Urinary bladder (tissue), 4 donors: ENCODE results near the gene ASMTL. TPM values are rescaled to one million over a fixed set of nuclear protein-coding genes. Genes with fewer than 3 reads are reported as not detected.
"Not testable (repeated sequence)": the region's sequence is repeated elsewhere in the genome, so short reads cannot be mapped to it uniquely, and the experiment has no call there.

Experiments used
- DNase-seq: peaks from one replicate; pipeline ENCODE4 v3.0.0-alpha.2; 2015; ENCODE audit errors: extremely low spot score
- H3K27ac ChIP-seq: one replicate; pipeline ENCODE4 v1.5.1; 2013; ENCODE audit warnings: low read depth, mild to moderate bottlenecking, moderate library complexity
- H3K36me3 ChIP-seq: one replicate; pipeline ENCODE4 v1.6.1; 2013; ENCODE audit warnings: mild to moderate bottlenecking, moderate library complexity; ENCODE audit not compliant: insufficient read depth
- H3K4me1 ChIP-seq: one replicate; pipeline ENCODE4 v1.6.1; 2013; ENCODE audit warnings: mild to moderate bottlenecking, moderate library complexity; ENCODE audit not compliant: insufficient read depth
- H3K4me3 ChIP-seq: one replicate; pipeline ENCODE4 v1.5.1; 2013; ENCODE audit warnings: low read depth, low read length
- WGBS: extraction: QIAGEN DNeasy Blood & Tissue Kit; methylation state at CpG from one replicate; pipeline ENCODE4 v1.1.7; 2013; 5-methylcytosine and 5-hydroxymethylcytosine counted together
- polyA plus RNA-seq: library from polyadenylated mRNA; stranded (reverse); fragments of 200-250 nt; gene quantifications from one replicate; pipeline ENCODE4 v1.2.3, GENCODE V29; 2013
- total RNA-seq: library from RNA; depleted of rRNA; stranded (reverse); fragments of >200 nt; gene quantifications from one replicate; pipeline ENCODE4 v1.2.3, GENCODE V29; 2014
- donor health status: healthy with polysubstance abuse.
- donor health status: healthy.

Gene ASMTL
- total and polyA plus RNA-seq, 2 donors = 9.1 to 46.2 TPM

DNA sequence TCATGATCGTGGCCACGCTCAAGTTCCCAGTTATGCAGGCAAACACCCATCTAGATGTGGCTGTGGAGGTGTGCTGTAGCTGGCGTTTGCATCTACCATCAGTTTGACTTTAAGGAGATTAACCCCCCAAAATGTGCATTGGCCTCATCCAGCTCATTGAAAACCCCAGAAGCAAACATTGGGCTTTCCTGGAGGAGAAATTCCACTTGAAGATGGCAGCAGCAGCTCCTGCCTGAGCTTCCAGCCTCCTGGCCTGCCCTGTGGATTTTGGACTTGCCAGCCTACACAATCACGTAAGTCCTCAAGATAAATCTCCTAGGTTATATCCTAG, 30.6 kb downstream of the ASMTL start:
- Histone ChIP-seq H3K4me1 (no peaks in the 10 kb centered on the region), H3K36me3 (peaks cover 8% of the 10 kb centered on the region), H3K27ac (no peak overlapping the region), H3K4me3 (no peak overlapping the region)
- DNase-seq = no peak
- WGBS = 98% methylated on average over 4 of the region's 4 CpGs

DNA sequence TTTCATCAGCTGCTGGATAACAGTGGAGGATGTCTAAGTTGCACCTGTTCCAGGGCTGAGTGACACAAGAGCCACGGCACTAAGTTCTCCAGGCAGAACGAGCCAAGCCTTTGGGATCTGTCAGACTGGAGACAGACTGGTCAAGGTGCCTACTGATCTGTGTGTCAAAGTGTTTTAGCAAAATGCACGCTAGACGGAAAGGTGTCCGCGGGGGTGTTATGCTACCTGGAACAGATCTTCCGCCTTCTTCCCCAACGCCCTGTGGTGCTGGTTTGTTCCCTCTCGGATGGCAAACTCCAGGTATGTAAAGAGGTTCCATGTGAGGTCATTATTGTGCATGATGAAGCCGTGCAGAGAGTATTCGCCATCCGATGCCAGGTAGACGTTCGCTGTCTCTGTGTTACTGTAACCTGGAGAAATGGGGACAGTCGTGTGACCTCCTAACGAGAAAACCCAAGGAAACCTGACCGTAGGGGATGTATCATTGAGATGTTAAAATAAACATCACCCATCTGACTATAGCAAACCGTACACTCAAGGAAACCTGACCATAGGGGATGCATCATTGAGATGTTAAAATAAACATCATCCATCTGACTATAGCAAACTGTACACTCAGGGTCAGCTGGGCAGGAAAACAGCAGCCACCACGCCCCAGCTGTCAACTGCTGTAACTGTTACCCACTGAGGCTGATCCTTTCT, 31.1 kb downstream of the ASMTL start:
- peaks cover 8% of the 10 kb centered on the region for H3K36me3 ChIP-seq
- DNase-seq = no peak
- WGBS = 97% methylated on average over 19 of the region's 19 CpGs
- H3K4me3 ChIP-seq = no peak overlapping the region
- no peaks in the 10 kb centered on the region for H3K4me1 ChIP-seq
- no peak overlapping the region for H3K27ac ChIP-seq

DNA sequence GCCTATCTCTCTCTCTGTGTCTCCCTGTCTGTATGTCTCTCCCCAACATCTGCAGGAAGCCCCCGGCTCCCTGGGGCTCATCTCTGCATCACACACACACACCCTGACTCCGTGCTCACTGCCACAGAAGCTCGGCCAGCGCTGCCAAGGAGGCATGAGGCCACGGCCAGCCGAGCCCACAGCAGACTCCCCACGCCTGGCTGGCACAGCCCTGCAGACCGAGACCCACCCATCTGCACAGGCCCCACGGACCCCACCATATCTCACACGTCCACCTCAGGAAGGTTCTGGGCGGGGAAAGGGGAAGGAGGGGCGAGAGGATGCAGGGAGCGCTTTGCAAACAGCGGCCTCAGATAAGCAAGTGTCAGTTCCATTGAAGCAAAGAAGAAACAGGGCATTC, 32.3 kb downstream of the ASMTL start:
- Histone ChIP-seq H3K36me3 (peaks cover 6% of the 10 kb centered on the region), H3K27ac (no peak overlapping the region), H3K4me3 (no peak overlapping the region), H3K4me1 (no peaks in the 10 kb centered on the region)
- 73% methylated on average over 14 of the region's 14 CpGs for WGBS
- no peak for DNase-seq

DNA sequence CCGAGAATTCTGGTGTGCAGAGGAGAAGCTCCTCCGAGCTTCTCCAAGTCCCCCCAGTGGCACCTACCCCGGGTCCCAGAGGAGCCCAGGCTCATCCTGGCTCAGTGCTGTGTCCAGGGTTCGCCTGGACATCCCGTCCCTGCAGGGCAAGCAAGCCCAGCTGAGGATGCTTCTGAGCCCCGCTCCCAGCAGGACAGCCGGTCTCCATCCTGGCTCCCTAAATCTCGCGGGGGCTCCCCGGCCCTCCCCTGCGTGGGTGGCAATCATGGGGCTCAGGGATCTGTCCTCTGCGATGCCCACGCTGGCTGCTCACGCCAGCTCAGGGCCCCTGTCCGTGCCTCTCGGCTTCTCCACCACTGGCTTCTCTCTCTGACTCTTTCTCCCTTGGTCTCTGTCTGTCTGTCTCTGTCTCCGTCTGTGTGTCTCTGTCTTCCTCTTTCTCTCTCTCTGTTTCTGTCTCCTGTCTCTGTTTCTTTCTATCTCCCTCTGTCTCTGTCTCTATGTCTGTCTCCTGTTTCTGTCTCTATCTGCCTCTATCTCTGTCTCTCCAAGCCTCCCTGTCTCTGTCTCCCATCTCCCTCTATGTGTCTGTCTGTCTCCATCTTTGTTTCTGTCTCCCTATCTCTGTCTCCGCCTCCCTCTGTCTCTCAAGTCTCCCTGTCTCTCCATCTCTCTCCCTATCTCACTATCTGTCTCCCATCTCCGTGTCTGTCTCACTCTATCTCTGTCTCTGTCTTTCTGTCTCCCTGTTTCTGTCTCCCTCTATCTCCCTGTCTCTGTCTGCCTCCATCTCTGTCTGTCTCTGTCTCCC, 33.0 kb downstream of the ASMTL start:
- Histone ChIP-seq H3K36me3 (peaks cover 4% of the 10 kb centered on the region), H3K27ac (no peak overlapping the region)
- WGBS = 93% methylated on average over 19 of the region's 19 CpGs

DNA sequence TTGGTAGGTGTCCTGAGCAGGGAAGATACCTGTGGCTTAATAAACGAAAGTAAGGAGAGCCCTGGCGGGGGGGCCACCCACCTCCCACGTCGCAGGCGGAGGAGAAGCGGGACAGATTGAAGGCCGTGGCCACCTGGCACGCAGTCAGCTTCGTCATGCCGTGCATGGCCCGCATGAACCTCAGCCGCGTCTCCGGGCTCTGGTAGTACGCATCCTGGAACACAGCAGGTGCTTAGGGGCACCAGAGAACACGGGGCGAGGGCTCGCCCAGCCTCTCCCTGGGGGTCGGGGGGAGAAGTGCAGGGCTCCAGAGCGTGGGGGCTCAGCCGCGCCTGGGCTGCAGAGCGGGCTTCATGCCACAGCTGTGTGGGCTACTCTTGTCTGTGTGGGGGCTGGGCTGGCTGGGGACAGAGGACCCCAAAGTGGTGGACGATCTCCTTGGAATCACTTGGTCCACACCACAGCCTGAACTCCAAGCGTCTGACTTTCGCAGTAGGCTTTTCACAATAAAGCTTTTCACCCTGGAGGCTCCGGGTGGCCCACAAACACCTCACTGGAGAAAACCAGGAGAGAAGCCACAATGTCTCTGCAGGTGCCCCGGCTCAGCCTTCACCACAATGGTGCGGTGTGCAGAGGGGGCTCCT, 33.7 kb downstream of the ASMTL start:
- Histone ChIP-seq H3K4me1 (no peaks in the 10 kb centered on the region), H3K27ac (no peak overlapping the region), H3K36me3 (peaks cover 4% of the 10 kb centered on the region), H3K4me3 (no peak overlapping the region)
- no peak for DNase-seq
- 94% methylated on average over 29 of the region's 29 CpGs for WGBS

More for the DNA sequence above, 33.0 kb downstream of the ASMTL start:
- no peaks in the 10 kb centered on the region for H3K4me1 ChIP-seq
- no peak for DNase-seq
- no peak overlapping the region for H3K4me3 ChIP-seq

GRCh38 chrX:1417921-1418771, 34.6 kb downstream of the ASMTL start:
- Histone ChIP-seq H3K4me1 (no peaks in the 10 kb centered on the region), H3K4me3 (no peak overlapping the region), H3K36me3 (peaks cover 6% of the 10 kb centered on the region), H3K27ac (no peak overlapping the region)
- WGBS = 93% methylated on average over 20 of the region's 20 CpGs
- DNase-seq = no peak

DNA sequence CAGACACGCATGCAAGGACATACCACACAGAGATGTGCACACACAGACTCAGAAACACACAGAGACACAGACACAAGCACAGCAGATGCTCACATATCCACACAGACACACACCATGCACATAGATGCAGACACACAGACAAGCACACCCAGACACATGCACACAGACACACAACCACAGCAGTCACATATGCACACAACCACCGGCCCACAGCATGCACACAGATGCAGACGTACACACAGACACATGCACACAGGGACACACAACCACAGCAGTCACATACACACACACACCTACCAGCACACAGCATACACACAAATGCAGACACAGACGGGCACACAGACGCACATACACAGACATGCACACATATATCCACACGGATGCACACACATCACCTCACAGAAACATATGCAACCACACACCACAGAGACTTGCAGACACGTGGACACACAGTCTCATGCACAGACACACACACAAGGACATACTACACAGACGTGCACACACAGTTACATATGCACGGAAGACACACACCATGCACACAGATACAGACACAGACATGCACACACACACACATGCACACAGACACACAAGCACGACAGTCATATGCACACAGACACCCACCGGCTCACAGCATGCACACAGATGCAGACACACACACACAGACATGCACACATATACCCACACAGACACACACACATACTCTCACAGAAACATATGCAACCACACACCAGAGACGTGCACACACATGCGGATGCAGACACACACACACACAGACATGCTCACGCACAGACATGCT, 35.5 kb downstream of the ASMTL start:
- Histone ChIP-seq H3K36me3 (peaks cover 6% of the 10 kb centered on the region), H3K4me1 (no peaks in the 10 kb centered on the region), H3K4me3 (no peak overlapping the region), H3K27ac (no peak overlapping the region)
- 71% methylated on average over 14 of the region's 14 CpGs for WGBS
- DNase-seq = no peak

GRCh38 chrX:1416327-1416784, 36.4 kb downstream of the ASMTL start:
- WGBS = 73% methylated on average over 15 of the region's 15 CpGs
- Histone ChIP-seq H3K27ac (no peak overlapping the region), H3K36me3 (peaks cover 6% of the 10 kb centered on the region), H3K4me3 (no peak overlapping the region), H3K4me1 (no peaks in the 10 kb centered on the region)
- no peak for DNase-seq

DNA sequence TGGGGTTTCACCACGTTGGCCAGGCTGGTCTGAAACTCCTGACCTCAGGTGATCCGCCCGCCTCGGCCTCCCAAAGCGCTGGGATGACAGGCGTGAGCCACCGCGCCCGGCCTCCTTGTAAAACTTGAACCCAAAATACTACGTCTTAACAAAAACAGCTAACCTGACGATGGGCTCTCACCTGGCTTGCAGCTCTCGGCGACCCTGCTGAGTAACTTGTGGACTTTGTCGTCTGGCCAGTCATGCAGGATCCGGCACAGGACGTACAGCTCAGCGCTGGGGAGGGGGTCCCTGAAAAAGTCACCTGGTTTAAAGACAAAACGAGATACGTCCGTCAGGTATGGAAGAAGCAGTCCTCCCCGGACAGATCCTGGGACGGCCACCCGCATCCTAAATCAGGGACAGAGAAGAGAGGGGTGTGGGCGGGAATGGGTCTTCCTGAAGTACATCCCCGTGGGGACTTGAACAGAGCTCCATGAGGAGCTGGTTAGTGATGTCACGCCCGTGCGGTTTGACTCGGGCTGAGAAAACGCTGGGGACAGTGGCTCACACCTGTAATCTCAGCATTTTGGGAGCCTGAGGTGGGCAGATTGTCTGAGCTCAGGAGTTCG, 40.1 kb downstream of the ASMTL start:
- WGBS = 92% methylated on average over 31 of the region's 31 CpGs
- peaks cover 2% of the 10 kb centered on the region for H3K36me3 ChIP-seq
- H3K4me1 ChIP-seq = no peaks in the 10 kb centered on the region
- no peak for DNase-seq
- H3K4me3 ChIP-seq = no peak overlapping the region
- H3K27ac ChIP-seq = no peak overlapping the region

GRCh38 chrX:1411326-1411725, 41.4 kb downstream of the ASMTL start:
- 80% methylated on average over 12 of the region's 12 CpGs for WGBS
- no peak for DNase-seq
- Histone ChIP-seq H3K4me3 (no peak overlapping the region), H3K36me3 (peaks cover 2% of the 10 kb centered on the region), H3K27ac (no peak overlapping the region), H3K4me1 (no peaks in the 10 kb centered on the region)

DNA sequence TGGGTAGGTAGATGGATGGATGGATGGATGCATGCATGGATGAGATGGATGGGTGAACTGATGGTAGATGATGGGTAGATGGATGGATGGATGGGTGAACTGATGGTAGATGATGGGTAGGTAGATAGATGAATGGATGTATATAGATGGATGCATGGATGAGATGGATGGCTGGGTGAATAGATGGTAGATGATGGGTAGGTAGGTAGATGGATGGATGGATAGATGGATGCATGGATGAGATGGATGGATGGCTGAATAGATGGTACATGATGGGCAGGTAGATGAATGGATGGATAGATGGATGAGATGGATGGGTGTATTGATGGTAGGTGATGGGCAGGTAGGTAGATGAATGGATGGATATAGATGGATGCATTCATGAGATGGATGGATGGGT, 45.7 kb downstream of the ASMTL start:
- no peak for DNase-seq
- Histone ChIP-seq H3K4me1 (no peaks in the 10 kb centered on the region), H3K4me3 (no peak overlapping the region), H3K27ac (no peak overlapping the region), H3K36me3 (no peaks in the 10 kb centered on the region)

- H3K4me3 ChIP-seq, DNase-seq, H3K4me1 ChIP-seq, H3K27ac ChIP-seq, H3K36me3 ChIP-seq: not testable (repeated sequence)
- 93% methylated on average over 2 of the region's 2 CpGs for WGBS
Measured at GRCh38 chrX:1405769-1406168, 46.9 kb downstream of the ASMTL start.
